Cardiac septum (tissue), 1 donor: Measurements from ENCODE around the gene DIO2. TPM values are rescaled to one million over a fixed set of nuclear protein-coding genes. Genes with fewer than 3 reads are reported as not detected.

Source experiments
- DNase-seq: peaks from one replicate; pipeline ENCODE4 v3.0.0-alpha.2; 2020; ENCODE audit warnings: low spot score
- intact Hi-C: fragments of 100-400 bp; cut with DNase I; formaldehyde crosslinking; loops from one replicate; pipeline ENCODE4 v1.14.0; 2022
- long read RNA-seq: library from polyadenylated mRNA; unstranded; transcript quantifications from one replicate; pipeline ENCODE4 v2.0.0, GENCODE V29; 2021
- total RNA-seq: library from RNA; stranded (reverse); fragmentation: NEBNext Ultra II Directional; extraction: Animal tissue kit (Norgen Biotek cat#: 25700); gene quantifications from one replicate; pipeline ENCODE4 v1.2.1, GENCODE V29; 2021
- donor health status: DM: no; HTN: no; CAD: no.

The DIO2 gene
- 32.0 TPM for total RNA-seq
- long read RNA-seq, full-length matches to known transcripts: 8 of 16 reads
- long read RNA-seq, partial matches to known transcripts: 4 of 16 reads
- long read RNA-seq, other reads (novel, unspliced or antisense): 4 of 16 reads

- intact Hi-C loops: loop anchor here (10.0 kb wide), 2 partner anchors 47 to 93 kb away; no protein-coding TSS in a partner anchor
- peak; percentile 78 for DNase-seq
Measured at GRCh38 chr14:80211153-80212022, at the start of gene DIO2. Gene DIO2 (minus strand): TSS chr14:80211504. CDS start chr14:80211472, 32 bp downstream.

DNA sequence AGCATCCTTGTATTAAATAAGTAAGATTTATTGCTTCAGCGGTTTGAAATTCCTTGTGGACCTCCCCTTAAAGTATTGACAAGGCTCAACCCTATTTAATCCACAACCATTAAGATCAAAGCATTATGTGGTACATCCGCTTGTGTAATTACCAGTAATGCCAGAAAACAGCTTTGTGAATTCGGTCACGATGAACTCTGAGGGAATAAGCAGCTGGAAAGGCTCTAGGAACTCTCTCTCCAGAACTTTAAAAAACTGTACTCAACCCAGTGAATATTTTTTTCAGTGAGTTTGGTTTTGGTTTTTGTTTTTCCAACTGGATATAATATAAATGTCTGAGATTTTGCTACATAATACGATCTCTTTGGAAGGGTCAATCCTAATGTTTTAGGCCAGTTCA lies 49.3 kb upstream of the DIO2 start:
- intact Hi-C loops: no loop called here
- DNase-seq: no peak

DNA sequence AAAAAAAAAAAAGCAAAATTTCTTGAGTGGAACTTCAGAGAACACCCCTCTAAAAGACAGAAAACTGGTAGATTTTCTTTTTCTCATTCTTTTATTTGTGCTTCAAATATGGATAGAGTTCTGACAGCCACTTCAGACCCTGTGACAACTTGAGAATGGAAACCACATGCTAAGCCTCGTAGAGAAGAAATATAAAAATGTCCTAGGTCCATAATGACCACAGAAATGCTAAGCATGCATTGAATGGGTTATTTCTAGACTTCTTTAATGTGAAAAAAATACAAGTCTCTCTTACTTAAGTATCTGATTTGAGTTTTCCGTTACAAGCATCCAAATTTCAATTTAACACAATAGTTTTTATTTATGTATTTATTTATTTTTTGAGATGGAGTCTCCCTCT lies 28.3 kb upstream of the DIO2 start:
- no peak for DNase-seq
- intact Hi-C loops: no loop called here

DNA sequence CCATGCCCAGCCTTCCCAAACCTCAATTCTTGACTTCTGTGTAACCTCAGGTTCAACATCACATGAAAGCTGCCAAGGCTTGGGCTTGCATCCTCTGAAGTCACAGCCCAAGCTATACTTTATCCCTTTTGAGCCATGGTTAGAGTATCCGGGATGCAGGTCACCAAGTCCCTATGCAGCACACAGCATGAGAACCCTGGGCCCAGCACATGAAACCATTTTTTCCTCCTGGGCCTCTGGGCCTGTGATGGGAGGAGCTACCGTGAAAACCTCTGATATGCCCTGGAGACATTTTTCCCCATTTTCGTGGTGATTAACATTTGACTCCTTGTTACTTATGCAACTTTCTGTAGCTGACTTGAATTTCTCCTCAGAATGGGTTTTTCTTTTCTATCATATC lies 25.8 kb upstream of the DIO2 start:
- no peak for DNase-seq
- intact Hi-C loops: no loop called here

DNA sequence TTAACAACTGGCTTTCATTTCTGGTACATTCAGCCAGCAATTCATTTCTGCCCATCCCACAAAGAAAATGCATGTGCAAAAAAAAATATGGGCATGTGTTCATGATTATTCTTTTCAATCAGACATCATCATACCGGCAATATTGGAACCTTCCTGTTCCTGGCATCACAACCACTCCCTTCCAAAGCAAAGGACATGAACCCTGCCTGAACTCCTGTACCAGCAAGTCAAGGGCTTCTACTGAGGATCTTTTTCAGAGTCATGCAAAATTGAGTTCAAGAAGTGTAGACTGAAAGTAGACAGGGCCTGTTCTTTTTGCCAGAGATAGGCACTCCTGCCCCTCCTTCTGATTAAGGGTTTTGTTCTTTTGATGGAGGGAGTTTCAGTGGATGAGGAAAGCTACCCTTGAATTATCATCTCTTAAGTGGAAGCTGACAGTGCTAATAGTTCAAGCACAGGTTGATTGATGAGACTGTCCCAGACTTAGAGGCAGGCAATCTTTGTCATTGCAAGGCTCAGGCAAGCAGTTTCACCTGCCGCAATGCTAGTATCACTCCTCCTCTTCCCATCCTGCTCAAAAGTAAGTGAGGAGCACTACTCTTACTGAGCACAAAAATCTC lies 22.3 kb upstream of the DIO2 start:
- intact Hi-C loops: no loop called here
- no peak for DNase-seq

DNA sequence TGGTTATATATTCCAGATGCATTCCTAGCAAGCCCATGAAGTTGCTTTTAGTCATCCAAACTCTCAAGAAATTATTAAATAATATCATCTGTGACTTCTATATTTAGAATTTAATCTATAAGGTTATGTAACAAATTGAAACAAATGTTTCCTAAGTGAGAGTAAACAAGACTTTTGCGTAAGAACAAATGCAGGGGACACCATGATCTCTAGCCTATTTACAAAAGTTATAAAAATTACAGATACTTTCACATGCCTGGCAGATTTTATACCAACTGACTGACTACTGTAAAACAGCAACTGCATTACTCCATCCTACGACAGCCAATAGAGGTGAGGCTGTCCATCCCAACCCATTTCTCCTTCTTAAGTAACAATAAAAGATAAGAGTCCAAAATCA lies 20.4 kb upstream of the DIO2 start:
- intact Hi-C loops: no loop called here
- DNase-seq: no peak

DNA sequence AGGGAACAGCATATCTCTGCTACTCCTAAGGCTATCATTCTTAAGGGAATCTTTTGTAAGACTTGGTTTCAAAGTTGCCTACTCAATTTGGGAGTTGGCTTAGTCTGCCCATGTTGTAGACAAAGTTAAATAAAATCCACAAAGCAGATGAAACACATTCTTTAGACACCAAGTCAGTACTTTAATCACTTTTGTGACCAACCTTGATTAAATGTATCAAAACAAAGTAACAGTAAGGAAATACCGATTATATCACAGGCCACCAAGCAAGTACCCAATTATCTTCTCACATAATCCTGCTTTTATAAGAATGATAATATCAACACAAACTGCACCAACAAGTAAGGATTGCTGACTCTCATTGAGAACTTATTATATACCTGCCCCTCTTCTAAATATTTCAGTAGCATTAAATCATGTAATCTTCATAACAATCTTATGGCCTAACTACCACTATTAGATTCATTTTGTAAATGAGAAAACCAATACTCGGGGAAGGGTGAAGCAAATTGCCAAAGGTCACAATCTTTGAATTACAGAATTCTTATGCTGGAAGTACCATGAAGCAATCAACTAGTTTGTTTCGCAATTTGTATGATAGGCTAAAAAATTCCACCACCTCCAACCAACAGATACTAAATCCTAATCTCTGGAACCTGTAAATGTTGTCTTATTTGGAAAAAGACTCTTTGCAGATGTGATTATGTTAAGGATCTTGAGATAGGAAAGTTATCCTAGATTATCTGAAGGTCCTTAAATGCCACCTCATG lies 12.6 kb upstream of the DIO2 start:
- intact Hi-C loops: no loop called here
- no peak for DNase-seq

- DNase-seq: no peak
- intact Hi-C loops: loop anchor here (10.0 kb wide), 2 partner anchors 52 to 88 kb away; no protein-coding TSS in a partner anchor
Measured at GRCh38 chr14:80216818-80217217, 5.5 kb upstream of the DIO2 start.

- intact Hi-C loops: loop anchor here (10.0 kb wide), 2 partner anchors 51 to 89 kb away; no protein-coding TSS in a partner anchor
- no peak for DNase-seq
Measured at GRCh38 chr14:80215756-80216581, 4.7 kb upstream of the DIO2 start.

GRCh38 chr14:80215081-80215480 lies 3.8 kb upstream of the DIO2 start:
- no peak for DNase-seq
- intact Hi-C loops: loop anchor here (10.0 kb wide), 2 partner anchors 50 to 90 kb away; no protein-coding TSS in a partner anchor

DNA sequence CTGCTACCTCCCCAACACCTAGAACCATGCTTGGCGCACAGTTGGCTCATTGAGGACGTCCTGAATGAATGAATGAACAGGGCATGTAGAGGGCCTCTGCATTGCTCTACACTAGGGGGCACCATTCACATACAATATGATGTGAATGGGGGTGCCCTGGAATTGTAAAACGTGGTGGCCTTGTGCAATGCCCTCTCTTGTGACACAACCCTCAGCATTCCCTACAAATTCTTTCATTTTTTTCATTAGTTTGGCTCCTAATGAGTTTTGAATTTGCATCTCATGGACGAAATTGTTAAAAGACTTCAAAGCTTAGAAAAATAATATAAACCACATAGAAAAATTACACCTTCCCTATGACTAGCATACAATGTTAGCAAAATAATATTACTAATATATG lies 2.3 kb upstream of the DIO2 start:
- intact Hi-C loops: loop anchor here (10.0 kb wide), 2 partner anchors 49 to 91 kb away; no protein-coding TSS in a partner anchor
- no peak for DNase-seq

DNA sequence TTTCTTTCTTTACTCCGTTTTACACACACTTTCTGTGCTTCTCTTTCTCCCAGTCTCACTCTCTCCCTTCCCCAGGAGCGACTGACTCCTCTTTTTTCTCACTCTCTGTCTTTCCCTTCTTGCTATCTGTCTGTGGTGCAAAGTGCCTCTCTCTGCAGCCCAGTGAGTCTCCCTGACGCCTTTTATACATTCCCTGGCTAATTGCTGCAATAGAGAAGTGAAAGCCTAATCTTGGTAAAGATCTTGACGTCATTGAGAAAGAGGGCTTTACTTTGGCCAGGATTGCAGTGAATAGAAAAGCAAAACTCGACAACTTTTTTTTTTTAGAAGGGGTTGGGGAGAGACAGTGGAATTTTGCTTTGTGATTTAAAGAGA lies 706 bp upstream of the DIO2 start:
- DNase-seq: no peak
- intact Hi-C loops: loop anchor here (10.0 kb wide), 2 partner anchors 47 to 93 kb away; no protein-coding TSS in a partner anchor

DNA sequence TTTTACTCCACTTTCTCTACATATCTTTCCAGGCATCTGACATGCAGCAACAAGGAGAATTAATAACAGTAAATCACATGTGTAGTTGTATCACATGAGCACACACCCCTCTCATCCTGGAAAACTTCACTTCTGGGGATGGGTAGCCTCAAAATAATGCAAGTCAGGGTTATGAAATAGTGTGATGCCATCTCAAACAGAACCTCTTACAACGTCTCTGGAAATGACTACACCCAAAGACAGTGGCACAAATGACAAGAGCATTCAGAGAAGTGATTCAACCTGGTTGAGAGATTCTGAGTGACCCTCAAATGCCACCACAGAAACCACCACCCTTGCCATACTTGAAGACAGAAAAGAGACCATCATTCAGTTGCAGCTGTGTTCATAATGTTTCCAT lies 2.8 kb downstream of the DIO2 start:
- DNase-seq: no peak
- intact Hi-C loops: no loop called here

GRCh38 chr14:80206351-80207080 lies 4.8 kb downstream of the DIO2 start:
- intact Hi-C loops: no loop called here
- no peak for DNase-seq

DNA sequence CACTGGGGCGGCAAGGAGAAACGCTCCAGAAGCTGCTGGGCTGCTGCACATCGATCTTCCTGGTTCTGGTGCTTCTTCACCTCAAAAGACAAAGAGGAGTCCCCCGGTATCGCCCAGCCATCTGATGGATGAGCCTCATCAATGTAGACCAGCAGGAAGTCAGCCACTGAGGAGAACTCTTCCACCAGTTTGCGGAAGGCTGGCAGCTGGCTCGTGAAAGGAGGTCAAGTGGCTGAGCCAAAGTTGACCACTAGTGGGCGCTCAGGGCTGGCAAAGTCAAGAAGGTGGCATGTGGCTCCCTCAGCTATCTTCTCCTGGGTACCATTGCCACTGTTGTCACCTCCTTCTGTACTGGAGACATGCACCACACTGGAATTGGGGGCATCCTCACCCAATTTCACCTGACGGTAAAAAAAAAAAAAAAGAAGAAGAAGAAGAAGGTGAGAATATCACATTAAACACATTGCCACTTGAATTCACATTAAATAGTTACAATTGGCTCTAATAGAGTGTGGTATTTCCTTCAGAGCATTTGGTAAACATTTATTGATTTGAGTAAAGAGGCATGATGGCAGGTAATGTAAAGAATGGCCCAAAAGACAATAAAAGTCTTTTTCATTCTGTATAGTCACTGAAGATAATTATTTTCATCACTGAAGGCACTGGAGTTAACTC lies 8.3 kb downstream of the DIO2 start:
- no peak for DNase-seq
- intact Hi-C loops: no loop called here

DNA sequence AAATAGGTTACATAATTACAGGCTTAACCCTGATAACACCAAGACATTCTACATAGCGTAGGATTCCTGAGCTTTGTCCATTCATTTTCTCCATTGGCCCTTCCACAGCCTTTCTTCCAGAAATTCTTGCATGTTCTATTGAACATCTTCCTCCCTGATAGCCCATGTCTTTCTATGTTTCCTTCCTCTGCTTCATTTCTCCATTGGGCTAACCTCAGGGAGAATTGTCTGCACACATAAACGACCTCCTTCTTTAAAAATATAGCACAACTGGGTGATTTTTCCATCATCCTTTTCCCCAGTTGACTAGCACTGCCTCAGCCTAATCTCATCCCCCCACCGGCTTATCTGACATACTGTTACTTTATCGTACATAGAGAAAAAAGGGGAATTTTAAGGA lies 11.2 kb downstream of the DIO2 start:
- intact Hi-C loops: no loop called here
- no peak for DNase-seq

GRCh38 chr14:80188571-80188970 lies 22.7 kb downstream of the DIO2 start:
- intact Hi-C loops: no loop called here
- no peak for DNase-seq

- intact Hi-C loops: no loop called here
- DNase-seq: no peak
Measured at GRCh38 chr14:80186301-80186800, 25.0 kb downstream of the DIO2 start.
